GM12892 (cell line): ENCODE results near the gene DNAL4.

Experiments
- POLR2A ChIP-seq: IDR thresholded peaks from 2 replicates; pipeline ENCODE4 v1.6.1; 2011; ENCODE audit warnings: low read depth, low read length, control low read depth
- POLR2AphosphoS5 ChIP-seq: IDR thresholded peaks from 2 replicates; pipeline ENCODE4 v1.6.1; 2011; ENCODE audit warnings: low read depth, low read length, control low read depth

- TF ChIP-seq POLR2AphosphoS5 (no peak), POLR2A (no peak)
Observed at GRCh38 chr22:38828616-38829205, 34.8 kb upstream of the DNAL4 start.
